GM18870 (cell line): ENCODE results near the gene ITM2A.
A peak's percentile ranks its signal among the peaks of the same experiment; 100 is the strongest.

Experiments used
- ATAC-seq: cut with Tn5 transposase; IDR thresholded peaks from one replicate; pipeline ENCODE4 v1.9.1; 2021; ENCODE audit warnings: moderate library complexity; ENCODE audit not compliant: unreplicated experiment

Gene ITM2A

GRCh38 chrX:79366873-79367749, at the start of gene ITM2A:
Gene ITM2A (minus strand): TSS chrX:79367334. CDS start chrX:79367215, 119 bp downstream.
- peak; percentile 54 for ATAC-seq

- ATAC-seq = no peak
These were observed 47.9 kb upstream of the ITM2A start for GRCh38 chrX:79415056-79415455.

DNA sequence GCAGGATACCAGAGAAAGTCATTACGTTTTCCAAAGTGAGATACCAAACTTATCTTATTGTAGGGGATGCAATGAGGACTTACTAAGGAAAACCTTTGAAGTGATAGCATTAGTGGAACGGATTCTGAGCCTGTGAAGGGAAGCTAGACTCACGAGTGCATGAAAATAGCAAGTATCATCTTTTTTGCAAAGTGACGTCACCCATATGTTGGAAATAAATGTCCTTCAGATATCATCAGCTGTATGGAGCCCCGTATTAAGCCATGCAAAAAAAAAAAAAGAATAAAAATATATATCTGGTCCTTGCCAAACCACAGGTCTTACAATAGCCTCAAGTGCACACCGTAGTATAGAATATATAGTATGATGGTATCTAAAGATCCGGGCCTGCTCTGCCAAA, 46.8 kb upstream of the ITM2A start:
- no peak for ATAC-seq

GRCh38 chrX:79412972-79413371, 45.8 kb upstream of the ITM2A start:
- no peak for ATAC-seq

DNA sequence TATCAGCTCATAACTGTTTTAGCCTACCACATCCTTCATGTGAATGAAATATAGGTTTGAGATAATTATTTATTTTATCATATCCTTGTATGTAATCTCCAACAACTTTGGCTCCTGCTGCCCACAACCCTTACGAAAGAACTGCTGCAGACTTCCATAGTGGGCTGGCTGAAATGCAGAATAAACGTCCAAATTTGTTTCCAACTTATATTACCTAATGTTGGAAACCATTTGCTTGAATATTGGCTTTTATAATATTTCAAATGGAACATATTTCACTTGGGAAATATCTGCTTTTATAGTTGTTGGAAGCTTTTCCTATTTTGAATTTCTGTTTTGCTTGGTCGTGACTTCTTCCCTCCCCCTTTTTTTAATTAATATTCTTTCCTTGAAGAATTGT, 45.0 kb upstream of the ITM2A start:
- ATAC-seq = no peak

GRCh38 chrX:79409657-79410056, 42.5 kb upstream of the ITM2A start:
- no peak for ATAC-seq

DNA sequence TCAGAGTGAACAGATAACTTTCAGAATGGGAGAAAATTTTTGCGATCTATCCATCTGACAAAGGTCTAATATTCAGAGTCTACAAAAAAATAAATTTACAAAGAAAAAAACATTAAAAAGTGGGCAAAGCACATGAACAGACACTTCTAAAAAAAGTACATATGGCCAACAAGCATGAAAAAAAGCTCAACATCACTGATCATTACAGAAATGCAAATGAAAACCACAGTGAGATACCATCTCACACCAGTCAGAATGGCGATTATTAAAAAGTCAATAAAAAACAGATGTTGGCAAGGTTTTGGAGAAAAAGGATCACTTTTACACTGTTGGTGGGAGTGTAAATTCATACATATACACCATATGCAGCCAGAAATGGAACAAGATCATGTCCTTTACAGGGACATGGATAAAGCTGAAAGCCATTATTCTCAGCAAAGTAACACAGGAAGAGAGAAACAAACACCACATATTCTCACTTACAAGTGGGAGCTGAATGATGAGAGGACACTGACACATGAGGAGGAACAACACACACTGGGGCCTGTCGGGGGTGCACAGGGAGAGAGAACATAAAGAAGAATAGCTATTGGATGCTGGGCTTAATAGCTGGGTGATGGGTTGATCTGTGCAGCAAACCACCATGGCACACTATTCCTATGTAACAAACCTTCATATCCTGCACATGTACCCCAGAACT, 41.6 kb upstream of the ITM2A start:
- ATAC-seq = no peak

DNA sequence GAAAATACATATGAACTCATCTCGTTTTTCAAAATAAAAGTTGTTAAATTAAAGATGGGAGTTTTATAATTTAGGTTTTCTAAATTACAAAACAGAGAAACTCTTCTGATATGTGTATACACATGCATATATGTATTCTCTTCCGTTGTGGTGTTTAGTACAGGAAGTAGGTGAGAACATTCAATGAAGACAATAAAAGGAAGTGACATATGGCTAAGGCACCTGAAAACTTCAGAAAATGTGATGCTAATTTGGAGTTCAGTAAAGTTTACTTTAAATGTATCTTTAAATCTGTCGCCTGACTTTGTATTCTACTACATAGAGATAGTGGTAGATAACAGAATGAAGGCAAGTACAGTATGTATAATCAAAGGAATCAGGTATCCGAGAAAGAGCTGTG, 33.5 kb upstream of the ITM2A start:
- no peak for ATAC-seq

- no peak for ATAC-seq
These were observed 8.2 kb upstream of the ITM2A start for GRCh38 chrX:79375340-79375739.

GRCh38 chrX:79371640-79372039, 4.5 kb upstream of the ITM2A start:
- ATAC-seq = no peak

- no peak for ATAC-seq
These were observed 4.0 kb upstream of the ITM2A start for GRCh38 chrX:79371101-79371500.

GRCh38 chrX:79369871-79370270, 2.7 kb upstream of the ITM2A start:
- ATAC-seq = no peak

GRCh38 chrX:79368441-79368840, 1.3 kb upstream of the ITM2A start:
- no peak for ATAC-seq

- no peak for ATAC-seq
These were observed 773 bp upstream of the ITM2A start for GRCh38 chrX:79367907-79368306.

GRCh38 chrX:79366556-79366872, 620 bp downstream of the ITM2A start:
- ATAC-seq = peak; percentile 17

GRCh38 chrX:79365591-79365990, 1.5 kb downstream of the ITM2A start:
- no peak for ATAC-seq

GRCh38 chrX:79364306-79364705, 2.8 kb downstream of the ITM2A start:
- no peak for ATAC-seq

DNA sequence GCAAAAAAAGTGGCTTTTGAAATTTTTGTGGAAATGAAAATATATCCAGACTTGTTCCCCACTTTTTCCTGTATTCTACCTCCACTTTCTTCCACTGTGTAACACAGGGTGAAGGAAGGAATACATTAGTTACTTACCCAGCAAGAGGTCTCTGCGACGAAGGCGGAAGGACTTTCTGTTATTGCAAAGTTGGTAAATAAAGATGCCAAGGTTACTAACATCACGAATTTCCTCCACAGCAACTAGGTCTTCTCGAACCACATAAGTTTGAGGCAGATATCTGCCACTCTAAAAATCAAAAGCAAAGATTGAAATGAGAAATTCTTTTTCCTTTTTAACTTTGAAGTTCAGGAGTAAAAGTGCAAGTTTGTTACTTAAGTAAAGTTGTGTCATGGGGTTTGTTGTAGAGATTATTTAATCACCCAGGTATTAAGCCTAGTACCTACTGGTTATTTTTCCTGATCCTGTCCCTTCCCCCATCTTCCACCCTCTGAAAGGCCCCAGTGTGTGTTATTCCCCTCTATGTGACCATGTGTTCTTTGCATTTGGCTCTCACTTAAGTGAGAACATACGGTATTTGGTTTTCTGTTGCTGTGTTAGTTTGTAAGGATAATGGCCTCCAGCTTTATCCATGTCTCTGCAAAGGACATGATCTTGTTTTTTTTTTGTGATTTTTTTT, 5.8 kb downstream of the ITM2A start:
- no peak for ATAC-seq

DNA sequence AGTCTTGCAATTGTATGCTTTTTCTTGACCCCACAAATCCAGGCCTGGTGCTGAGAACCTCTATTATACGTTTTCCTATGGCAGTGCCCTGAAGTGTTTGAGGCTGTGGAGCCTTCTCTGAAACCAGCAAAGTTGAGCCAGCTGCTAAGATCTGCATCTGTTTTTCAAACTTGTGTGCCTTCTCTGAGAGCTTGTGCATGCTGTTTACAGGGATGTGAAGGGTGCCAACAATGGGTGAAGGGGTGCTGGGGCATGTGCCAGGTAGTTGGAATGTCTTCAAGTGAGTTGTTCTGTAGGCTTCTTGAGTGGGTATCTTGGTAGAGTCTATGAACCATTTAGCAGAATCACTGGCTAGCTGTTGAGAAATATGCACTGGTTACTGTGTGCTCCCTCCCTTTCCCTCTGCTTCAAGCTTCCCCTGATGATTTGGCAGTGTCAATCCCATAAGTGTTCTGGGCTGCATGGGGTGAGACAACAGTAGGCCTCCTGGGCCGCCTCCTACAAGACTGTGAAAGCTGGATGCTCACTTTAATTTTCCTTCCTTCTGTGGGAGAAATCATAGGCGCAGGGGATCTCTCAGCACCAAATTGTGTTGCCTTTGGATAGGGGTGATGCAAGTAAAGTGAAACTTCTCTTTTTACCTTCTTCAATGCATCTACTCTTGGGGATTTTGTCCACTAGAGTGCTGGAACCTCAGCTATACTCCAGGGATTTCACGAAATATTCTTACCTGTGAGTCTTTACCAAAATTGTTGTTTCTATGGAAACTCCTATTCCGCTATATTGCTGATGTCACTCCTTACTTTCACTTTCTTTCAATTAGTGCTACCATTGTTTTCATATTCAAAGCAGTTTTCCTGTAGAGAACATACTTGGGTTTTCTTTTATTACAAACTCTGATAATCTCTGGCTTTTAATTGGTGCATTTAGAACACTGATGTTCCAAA, 30.0 kb downstream of the ITM2A start:
- no peak for ATAC-seq

DNA sequence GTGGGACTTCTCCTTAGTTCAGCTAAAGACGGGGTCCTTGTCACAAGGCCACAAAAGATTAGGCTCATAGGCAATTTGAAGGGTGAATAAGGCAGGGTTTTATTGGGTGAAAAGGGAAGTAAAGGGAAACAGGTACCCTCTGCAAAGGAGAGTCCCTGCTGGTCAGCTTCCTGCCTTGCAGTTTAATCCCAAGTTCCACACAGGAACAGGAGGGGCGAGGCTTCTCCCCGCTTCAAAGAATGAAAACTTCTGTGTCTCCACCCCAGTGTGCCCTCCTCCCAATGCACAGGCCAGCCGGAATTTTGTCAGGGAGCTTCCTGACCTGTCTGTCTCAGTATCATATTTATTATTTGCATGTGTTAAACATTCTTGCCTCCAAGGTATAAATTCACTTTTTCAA, 37.1 kb downstream of the ITM2A start:
- ATAC-seq = no peak
